Measurements from ENCODE around the gene TRAFD1.
"Not testable (repeated sequence)": the region's sequence is repeated elsewhere in the genome, so short reads cannot be mapped to it uniquely, and the experiment has no call there.

The TRAFD1 gene

GRCh38 chr12:112125250-112125999, at the start of gene TRAFD1:
TRAFD1 (plus strand) TSS chr12:112125560; CDS start chr12:112130523, 4,963 bp downstream.
- peak; percentile 92 for DNase-seq

GRCh38 chr12:112087055-112087850, 38.1 kb upstream of the TRAFD1 start:
- DNase-seq = no peak

- DNase-seq = no peak
These were observed 37.5 kb upstream of the TRAFD1 start for GRCh38 chr12:112087851-112088250.

GRCh38 chr12:112091563-112091962, 33.8 kb upstream of the TRAFD1 start:
- no peak for DNase-seq

- no peak for DNase-seq
These were observed 29.3 kb upstream of the TRAFD1 start for GRCh38 chr12:112096070-112096469.

GRCh38 chr12:112096667-112097066, 28.7 kb upstream of the TRAFD1 start:
- DNase-seq = no peak

GRCh38 chr12:112097641-112098040, 27.7 kb upstream of the TRAFD1 start:
- no peak for DNase-seq

- DNase-seq = not testable (repeated sequence)
These were observed 24.9 kb upstream of the TRAFD1 start for GRCh38 chr12:112100500-112100899.

GRCh38 chr12:112102127-112102526, 23.2 kb upstream of the TRAFD1 start:
- DNase-seq = no peak

GRCh38 chr12:112102746-112103145, 22.6 kb upstream of the TRAFD1 start:
- not testable (repeated sequence) for DNase-seq

- no peak for DNase-seq
These were observed 21.4 kb upstream of the TRAFD1 start for GRCh38 chr12:112103758-112104503.

- no peak for DNase-seq
These were observed 19.5 kb upstream of the TRAFD1 start for GRCh38 chr12:112105891-112106290.

GRCh38 chr12:112107306-112108201, 17.8 kb upstream of the TRAFD1 start:
- no peak for DNase-seq

- peak; percentile 35 for DNase-seq
These were observed 16.9 kb upstream of the TRAFD1 start, which contains the start of gene NAA25 for GRCh38 chr12:112108202-112109079. NAA25 (minus strand) TSS chr12:112108783; CDS start chr12:112108773, 10 bp downstream.

GRCh38 chr12:112110787-112111662, 14.3 kb upstream of the TRAFD1 start:
- DNase-seq = not testable (repeated sequence)

- DNase-seq = no peak
These were observed 13.4 kb upstream of the TRAFD1 start for GRCh38 chr12:112111931-112112330.

- DNase-seq = no peak
These were observed 12.8 kb upstream of the TRAFD1 start for GRCh38 chr12:112112409-112113133.

GRCh38 chr12:112115259-112116045, 9.9 kb upstream of the TRAFD1 start:
- no peak for DNase-seq

Measured in NCI-H1417 treated with DMSO at 0.1 percent for 48 hours (cell line).